Panc1 (cell line): ENCODE measurements around the gene TJP3. TPM values are rescaled to one million over a fixed set of nuclear protein-coding genes. Genes with fewer than 3 reads are reported as not detected.
A peak's percentile ranks its signal among the peaks of the same experiment; 100 is the strongest.

ENCODE experiments used
- ATAC-seq: fragments of 200-7000 bp; cut with Tn5 transposase; 2 replicates; pipeline ENCODE4 v1.9.1; 2020; ENCODE audit warnings: mild to moderate bottlenecking, moderate library complexity
- BruUV-seq: library from RNA; stranded (reverse); fragments of 400-500 nt; replicated peaks from 2 replicates; lab custom pipeline; 2021; lab: Mats Ljungman, UMichigan
- CTCF ChIA-PET: fragments of 300-600 bp; sonication (Branson Sonifier 250); formaldehyde crosslinking; loops from one replicate; lab custom pipeline; 2022; ENCODE audit warnings: antibody characterized with exemption; lab: Charles Lee
- POLR2A ChIA-PET: fragments of 300-600 bp; sonication (Branson Sonifier 250); formaldehyde crosslinking; loops from one replicate; lab custom pipeline; 2022; ENCODE audit warnings: antibody characterized with exemption; lab: Charles Lee
- DNase-seq: peaks from one replicate; pipeline ENCODE4 v3.0.0-alpha.2; 2010; ENCODE audit warnings: low read depth, low spot score
- H3K27ac ChIP-seq: 2 replicates; pipeline ENCODE4 v1.5.1; 2011; ENCODE audit warnings: mild to moderate bottlenecking, low read length, inconsistent platforms
- H3K27me3 ChIP-seq: fragments of 200-500 bp; sonication (Bioruptor generic); 2 replicates; pipeline ENCODE4 v1.6.0; 2014; ENCODE audit warnings: low read length, inconsistent platforms; ENCODE audit not compliant: control insufficient read depth, insufficient read depth
- H3K36me3 ChIP-seq: fragments of 200-500 bp; sonication (Bioruptor generic); 2 replicates; pipeline ENCODE4 v1.5.1; 2014; ENCODE audit warnings: inconsistent platforms, mild to moderate bottlenecking, low read length, moderate library complexity; ENCODE audit not compliant: control insufficient read depth, insufficient read depth
- H3K4me1 ChIP-seq: 2 replicates; pipeline ENCODE4 v1.5.1; 2011; ENCODE audit warnings: inconsistent platforms, mild to moderate bottlenecking, low read length, moderate library complexity; ENCODE audit not compliant: control insufficient read depth, insufficient read depth
- H3K4me3 ChIP-seq, 2 experiments: 2 replicates each; pipeline ENCODE4 v1.5.1; 2011 to 2012; ENCODE audit warnings: low read depth in 2 of 2, low read length in 2 of 2, mild to moderate bottlenecking in 2 of 2, inconsistent platforms in 1 of 2, moderate library complexity in 1 of 2
- H3K9me3 ChIP-seq: fragments of 200-500 bp; sonication (Bioruptor generic); 2 replicates; pipeline ENCODE4 v1.5.1; 2014; ENCODE audit warnings: low read depth, mild to moderate bottlenecking, inconsistent platforms, low read length, moderate library complexity; ENCODE audit not compliant: control insufficient read depth, insufficient read depth
- CTCF ChIP-seq: fragments of 450-650 bp; IDR thresholded peaks from 2 replicates; pipeline ENCODE4 v1.5.1; 2017; ENCODE audit warnings: mild to moderate bottlenecking
- POLR2AphosphoS5 ChIP-seq: IDR thresholded peaks from 2 replicates; pipeline ENCODE4 v1.6.1; 2012; ENCODE audit warnings: mild to moderate bottlenecking, low read depth, low read length, moderate library complexity
- REST ChIP-seq, 2 experiments: IDR thresholded peaks; 2 replicates each; pipeline ENCODE4 v1.6.1; 2011 to 2012; ENCODE audit warnings: low read depth in 2 of 2, control low read depth in 1 of 2, low read length in 1 of 2, mild to moderate bottlenecking in 1 of 2, moderate library complexity in 1 of 2; ENCODE audit not compliant: insufficient read depth in 1 of 2
- SIN3A ChIP-seq: IDR thresholded peaks from 2 replicates; pipeline ENCODE4 v1.6.1; 2012; ENCODE audit warnings: low read depth, mild to moderate bottlenecking, low read length, moderate library complexity, borderline replicate concordance; ENCODE audit not compliant: insufficient read depth
- TCF7L2 ChIP-seq: IDR thresholded peaks from 2 replicates; pipeline ENCODE4 v1.6.1; 2011; ENCODE audit warnings: mild to moderate bottlenecking, low read depth, low read length, inconsistent platforms
- in situ Hi-C: cut with HindIII; loops from 2 replicates; pipeline ENCODE4 v1.10.0; 2016; ENCODE audit warnings: low sequenced_read_pairs, low pct_unique_long_range_greater_than_20kb
- intact Hi-C: fragments of 100-400 bp; cut with micrococcal nuclease; formaldehyde crosslinking; loops from one replicate; pipeline ENCODE4 v1.10.0; 2022; ENCODE audit not compliant: unreplicated experiment
- total RNA-seq: library from RNA; stranded (reverse); gene quantifications from one replicate; pipeline ENCODE4 v1.2.1, GENCODE V29; 2021; ENCODE audit not compliant: unreplicated experiment

The TJP3 gene
- total RNA-seq, 1 experiment from 2014 or later = 2.7 TPM

DNA sequence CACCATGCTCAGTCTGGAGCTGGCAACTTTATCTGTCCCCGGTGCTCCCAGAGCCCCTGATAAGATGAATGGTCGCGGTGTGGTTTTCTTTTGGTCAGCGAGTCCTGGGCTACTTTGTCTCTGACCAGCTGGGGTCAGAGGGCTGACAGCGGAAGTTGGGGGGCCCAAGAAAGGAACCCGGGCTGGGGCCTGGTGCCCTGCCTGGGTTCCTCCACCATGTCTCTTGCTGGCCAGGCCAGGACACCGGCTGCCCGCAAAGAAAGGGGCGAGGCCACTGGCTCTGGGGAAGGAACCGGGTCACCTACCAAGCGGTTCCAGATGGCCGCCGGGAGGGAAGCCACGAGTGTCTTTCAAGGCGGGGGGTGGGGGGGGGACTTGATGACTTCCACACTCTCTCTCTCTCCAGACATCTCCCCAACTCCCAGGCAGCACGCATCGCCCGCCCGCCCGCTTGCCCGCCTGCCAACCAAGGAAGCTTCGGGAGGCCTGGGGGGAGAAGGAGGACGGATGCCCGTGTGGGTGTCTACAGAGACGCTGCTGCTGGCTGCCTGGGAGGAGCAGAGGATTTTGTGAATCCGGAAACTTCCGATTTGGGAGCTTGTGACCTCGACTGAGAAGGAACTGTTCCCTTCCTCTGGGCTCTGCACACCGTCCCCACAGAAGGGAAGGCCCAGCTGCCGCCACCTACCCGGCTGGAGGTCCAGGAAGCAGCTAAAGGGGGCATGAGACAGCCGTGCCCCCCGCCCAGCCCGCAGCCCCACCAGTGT lies 9.0 kb upstream of the TJP3 start:
- POLR2A ChIA-PET = interaction anchor here (0.6 kb wide), 1 partner anchor 1135 kb away, joined by 4 read pairs; no protein-coding TSS in a partner anchor
- intact Hi-C loops = no loop called here
- peak; percentile 49 for ATAC-seq
- DNase-seq = no peak
- Histone ChIP-seq H3K4me3 (peak overlapping the region; percentile 62 to 66), H3K4me1 (no peaks in the 10 kb centered on the region), H3K27ac (peak overlapping the region; percentile 61), H3K27me3 (no peaks in the 10 kb centered on the region), H3K9me3 (no peaks in the 10 kb centered on the region), H3K36me3 (no peaks in the 10 kb centered on the region)
- in situ Hi-C loops = no loop called here
- CTCF ChIA-PET = interaction anchor here (0.5 to 0.6 kb wide), 2 partner anchors 9 to 289 kb away, joined by 6 to 9 read pairs; no protein-coding TSS in a partner anchor
- no TSS peak for BruUV-seq
- TF ChIP-seq REST (IDR thresholded peaks at IDR 0.05; ENCODE audit: insufficient read depth in 1 of 2, low read depth in 2 of 2, low read length in 1 of 2) = no peak
- no peak for TF ChIP-seq CTCF
- TF ChIP-seq POLR2AphosphoS5 = no peak
- no peak for TF ChIP-seq SIN3A
- TF ChIP-seq TCF7L2 = no peak

- ChIA-PET POLR2A (interaction anchor here (0.6 kb wide), 1 partner anchor 1134 kb away, joined by 4 read pairs; no protein-coding TSS in a partner anchor), CTCF (interaction anchor here (0.5 to 0.6 kb wide), 2 partner anchors 10 to 288 kb away, joined by 6 to 9 read pairs; no protein-coding TSS in a partner anchor)
- TF ChIP-seq TCF7L2 (no peak), SIN3A (no peak), CTCF (no peak), POLR2AphosphoS5 (no peak), REST (IDR thresholded peaks at IDR 0.05; ENCODE audit: insufficient read depth in 1 of 2, low read depth in 2 of 2, low read length in 1 of 2) (no peak)
- no TSS peak for BruUV-seq
- no peaks in the 10 kb centered on the region for H3K27me3 ChIP-seq
- peak overlapping the region; percentile 62 to 66 for H3K4me3 ChIP-seq
- peak overlapping the region; percentile 61 for H3K27ac ChIP-seq
- in situ Hi-C loops (no loop called here), intact Hi-C loops (no loop called here)
- no peaks in the 10 kb centered on the region for H3K4me1 ChIP-seq
- H3K9me3 ChIP-seq = no peaks in the 10 kb centered on the region
- H3K36me3 ChIP-seq = no peaks in the 10 kb centered on the region
- ATAC-seq (peak; percentile 3), DNase-seq (no peak)
Measured at GRCh38 chr19:3699741-3700241, 8.4 kb upstream of the TJP3 start.
